DOHH2 (cell line): ENCODE data around the gene ARRDC3.

Experiments used
- CTCF ChIP-seq: fragments of 200-600 bp; sonication (generic); IDR thresholded peaks from one replicate; pipeline ENCODE4 v1.5.1; 2014; ENCODE audit warnings: antibody characterized with exemption, mild to moderate bottlenecking, low read depth, low read length; ENCODE audit not compliant: poor library complexity, severe bottlenecking
- EZH2phosphoT487 ChIP-seq: fragments of 200-600 bp; sonication (generic); IDR thresholded peaks from 2 replicates; pipeline ENCODE4 v1.6.1; 2017; ENCODE audit warnings: borderline replicate concordance, mild to moderate bottlenecking, antibody characterized with exemption, low read length, moderate library complexity, mixed read lengths

- TF ChIP-seq EZH2phosphoT487 (no peak), CTCF (no peak)
Measured at GRCh38 chr5:91417219-91417618, 34.1 kb upstream of the ARRDC3 start.
